ENCODE data around the gene ZNF668. TPM values are rescaled to one million over a fixed set of nuclear protein-coding genes. Genes with fewer than 3 reads are reported as not detected.

Gene ZNF668
- total RNA-seq, 1 donor from 2014 or later: 3.7 TPM

DNA sequence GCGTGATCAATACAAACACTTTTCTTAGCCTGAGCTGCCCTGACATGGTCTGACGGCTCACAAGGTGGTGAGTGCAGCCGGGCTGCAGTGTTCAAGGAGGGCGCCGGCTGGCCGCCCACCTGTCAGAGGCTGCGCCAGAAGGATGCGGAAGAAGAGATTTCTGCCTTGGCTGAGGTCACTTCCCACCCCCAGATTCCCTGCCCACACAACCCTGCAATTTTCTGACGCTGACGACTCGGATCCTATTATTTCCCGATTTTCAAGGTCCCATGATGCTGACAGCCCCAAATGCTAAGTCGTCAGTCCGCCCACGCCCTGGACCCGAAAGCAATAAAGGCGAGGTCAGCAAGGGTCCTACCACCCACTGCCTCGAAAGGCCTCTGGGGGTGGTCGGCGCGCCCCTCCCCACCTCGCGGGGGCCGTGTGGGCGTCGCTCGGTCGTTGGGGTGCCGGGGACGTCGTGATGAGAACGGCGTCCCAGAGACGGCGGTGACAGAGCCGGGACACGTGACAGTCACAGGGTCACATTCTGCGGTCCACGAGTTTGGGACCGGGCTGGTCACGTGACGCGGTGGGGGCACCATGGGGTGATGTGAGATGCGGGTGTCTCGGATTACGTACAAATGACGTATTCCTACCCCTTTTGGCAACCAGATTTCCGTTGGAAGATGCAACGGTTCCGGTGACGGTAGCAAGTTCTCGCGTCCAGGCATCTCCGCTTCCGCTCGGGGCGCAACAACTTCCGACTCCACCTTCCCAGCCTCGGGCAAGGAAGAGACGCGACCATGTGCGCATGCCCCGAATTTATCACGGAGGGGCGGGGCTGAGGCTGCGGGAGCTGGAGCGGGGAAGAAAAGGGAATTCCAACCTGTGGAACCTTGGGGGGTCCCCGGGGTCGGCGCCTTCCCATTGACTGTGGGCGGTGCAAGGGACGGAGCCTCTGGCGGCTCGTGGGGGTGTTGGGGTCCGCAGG, 41.0 kb downstream of the ZNF668 start, which contains the start of gene STX4:
Gene STX4, plus strand, starts transcription at position 823 of the 973 bp plus-strand sequence. CDS start 248 bp downstream, outside the sequence.
- H3K9me3 Mint-ChIP-seq: no peaks in the 10 kb centered on the region

GRCh38 chr16:31031276-31031675, 42.8 kb downstream of the ZNF668 start:
- no peak for DNase-seq (ENCODE audit: low spot score)
- no peaks in the 10 kb centered on the region for H4K20me1 ChIP-seq (ENCODE audit: low read depth)
- H3K27ac ChIP-seq: no peak overlapping the region
- H3K4me1 ChIP-seq: peaks cover 6% of the 10 kb centered on the region
- H3K27me3 ChIP-seq: no peaks in the 10 kb centered on the region
- H3K4me1 Mint-ChIP-seq: peaks cover 14% of the 10 kb centered on the region
- no peak overlapping the region for H3K4me3 Mint-ChIP-seq
- no peaks in the 10 kb centered on the region for H3K9me3 Mint-ChIP-seq
- H3K4me3 ChIP-seq: no peak overlapping the region
- no peaks in the 10 kb centered on the region for H3K36me3 Mint-ChIP-seq
- peaks cover 2% of the 10 kb centered on the region for H3K27me3 Mint-ChIP-seq (ENCODE audit: insufficient read depth, low read depth)
- no peak overlapping the region for H3K9ac ChIP-seq
- H3K4me2 ChIP-seq: no peak overlapping the region
- H3K36me3 ChIP-seq: no peaks in the 10 kb centered on the region
- H3F3A ChIP-seq (ENCODE audit: low read depth): peaks cover 13% of the 10 kb centered on the region
- H3K79me2 ChIP-seq (ENCODE audit: low read depth): no peaks in the 10 kb centered on the region
- H3K27ac Mint-ChIP-seq: no peak overlapping the region
- H2AFZ ChIP-seq (replicated peaks): no peak overlapping the region
- TF ChIP-seq CTCF (IDR thresholded peaks at IDR 0.05) (no peak), EZH2 (IDR thresholded peaks at IDR 0.05) (no peak), EZH2phosphoT487 (IDR thresholded peaks at IDR 0.05) (no peak)
- no peaks in the 10 kb centered on the region for H3K9me3 ChIP-seq (ENCODE audit: low read depth)

More for the DNA sequence above, 41.0 kb downstream of the ZNF668 start, which contains the start of gene STX4:
- H3K9ac ChIP-seq: no peak within 1 kb of the TSS
- Mint-ChIP-seq H3K4me3 (peak within 1 kb of the TSS; percentile 95), H3K27ac (peak within 1 kb of the TSS; percentile 72), H3K27me3 (ENCODE audit: insufficient read depth, low read depth) (peaks cover 2% of the 10 kb centered on the region), H3K36me3 (no peaks in the 10 kb centered on the region), H3K4me1 (peaks cover 14% of the 10 kb centered on the region)
- no peaks in the 10 kb centered on the region for H3K36me3 ChIP-seq
- H3K27me3 ChIP-seq: no peaks in the 10 kb centered on the region
- DNase-seq (ENCODE audit: low spot score): peak; percentile 97
- no peaks in the 10 kb centered on the region for H3K79me2 ChIP-seq (ENCODE audit: low read depth)
- H3K4me3 ChIP-seq: peak within 1 kb of the TSS; percentile 91
- H2AFZ ChIP-seq (replicated peaks): peak within 1 kb of the TSS; percentile 96
- H3K4me1 ChIP-seq: peaks cover 6% of the 10 kb centered on the region
- H3F3A ChIP-seq (ENCODE audit: low read depth): peaks cover 13% of the 10 kb centered on the region
- no peaks in the 10 kb centered on the region for H4K20me1 ChIP-seq (ENCODE audit: low read depth)
- H3K4me2 ChIP-seq: peak within 1 kb of the TSS; percentile 90
- TF ChIP-seq EZH2 (IDR thresholded peaks at IDR 0.05) (no peak), CTCF (IDR thresholded peaks at IDR 0.05) (no peak), EZH2phosphoT487 (IDR thresholded peaks at IDR 0.05) (no peak)
- no peaks in the 10 kb centered on the region for H3K9me3 ChIP-seq (ENCODE audit: low read depth)
- no peak within 1 kb of the TSS for H3K27ac ChIP-seq

DNA sequence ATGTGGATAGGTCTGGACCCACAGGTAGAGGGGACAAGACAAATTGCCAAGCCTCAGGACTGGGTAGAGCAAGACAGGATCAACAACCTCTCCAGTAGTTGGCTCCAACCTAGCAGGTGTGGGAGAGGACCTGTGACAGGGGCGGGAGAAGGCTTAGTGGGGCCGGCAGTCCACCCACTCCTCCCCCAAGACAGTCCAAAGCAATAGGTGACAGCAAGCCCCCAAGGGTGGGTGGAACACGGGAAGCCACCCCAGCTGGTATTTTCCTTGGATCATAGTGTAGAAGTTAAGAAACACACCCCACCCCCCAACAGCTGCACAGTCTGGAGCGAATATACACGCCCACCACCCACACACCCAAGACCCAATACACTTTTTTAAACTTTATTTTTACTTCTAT, 44.8 kb downstream of the ZNF668 start:
- Mint-ChIP-seq H3K36me3 (no peaks in the 10 kb centered on the region), H3K27me3 (ENCODE audit: insufficient read depth, low read depth) (peaks cover 6% of the 10 kb centered on the region), H3K9me3 (no peaks in the 10 kb centered on the region), H3K4me1 (peaks cover 14% of the 10 kb centered on the region), H3K27ac (no peak overlapping the region), H3K4me3 (no peak overlapping the region)
- Histone ChIP-seq H3K9me3 (ENCODE audit: low read depth) (no peaks in the 10 kb centered on the region), H3K4me3 (no peak overlapping the region), H3K4me2 (no peak overlapping the region), H2AFZ (replicated peaks) (no peak overlapping the region), H3K79me2 (ENCODE audit: low read depth) (no peaks in the 10 kb centered on the region), H3K36me3 (no peaks in the 10 kb centered on the region), H3K9ac (no peak overlapping the region), H3K27me3 (no peaks in the 10 kb centered on the region), H3K4me1 (peaks cover 6% of the 10 kb centered on the region), H3F3A (ENCODE audit: low read depth) (peaks cover 13% of the 10 kb centered on the region), H4K20me1 (ENCODE audit: low read depth) (no peaks in the 10 kb centered on the region), H3K27ac (no peak overlapping the region)
- DNase-seq (ENCODE audit: low spot score): no peak
- TF ChIP-seq EZH2 (IDR thresholded peaks at IDR 0.05): no peak
- no peak for TF ChIP-seq CTCF (IDR thresholded peaks at IDR 0.05)
- no peak for TF ChIP-seq EZH2phosphoT487 (IDR thresholded peaks at IDR 0.05)
